ENCODE data around the gene CC2D2B. TPM values are rescaled to one million over a fixed set of nuclear protein-coding genes. Genes with fewer than 3 reads are reported as not detected.
"Not testable (repeated sequence)": the region's sequence is repeated elsewhere in the genome, so short reads cannot be mapped to it uniquely, and the experiment has no call there.

CC2D2B gene
- total RNA-seq, 3 donors from 2014 or later, result 0.96 to 2.9 (median 2.0) TPM

DNA sequence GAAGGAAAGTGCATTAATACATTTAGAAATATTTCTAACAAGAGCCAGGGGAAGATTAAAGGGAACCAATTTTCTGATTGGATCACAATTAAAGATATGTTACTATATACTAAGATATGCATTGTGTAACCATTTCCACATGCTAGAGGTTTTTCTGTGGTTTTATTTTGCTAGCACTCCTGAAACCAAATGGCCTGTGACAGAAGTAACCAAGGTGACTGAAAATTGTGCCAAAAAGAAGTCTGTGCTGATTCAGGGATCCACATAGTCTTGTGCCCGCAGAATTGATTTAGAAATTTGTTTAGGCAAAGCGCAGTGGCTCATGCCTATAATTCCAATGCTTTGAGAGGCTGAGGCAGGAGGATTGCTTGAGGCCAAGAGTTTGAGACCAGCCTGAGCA lies 1.8 kb downstream of the CC2D2B start:
- H3K27ac ChIP-seq, result no peak overlapping the region
- no peak overlapping the region for H3K4me3 ChIP-seq
- no peaks in the 10 kb centered on the region for H3K27me3 ChIP-seq
- no peaks in the 10 kb centered on the region for H3K9me3 ChIP-seq
- no peaks in the 10 kb centered on the region for H3K36me3 ChIP-seq
- no peak for TF ChIP-seq POLR2A (IDR thresholded peaks at IDR 0.05)
- no peak for TF ChIP-seq POLR2AphosphoS5 (IDR thresholded peaks at IDR 0.05)
- TF ChIP-seq, protein P1, sequence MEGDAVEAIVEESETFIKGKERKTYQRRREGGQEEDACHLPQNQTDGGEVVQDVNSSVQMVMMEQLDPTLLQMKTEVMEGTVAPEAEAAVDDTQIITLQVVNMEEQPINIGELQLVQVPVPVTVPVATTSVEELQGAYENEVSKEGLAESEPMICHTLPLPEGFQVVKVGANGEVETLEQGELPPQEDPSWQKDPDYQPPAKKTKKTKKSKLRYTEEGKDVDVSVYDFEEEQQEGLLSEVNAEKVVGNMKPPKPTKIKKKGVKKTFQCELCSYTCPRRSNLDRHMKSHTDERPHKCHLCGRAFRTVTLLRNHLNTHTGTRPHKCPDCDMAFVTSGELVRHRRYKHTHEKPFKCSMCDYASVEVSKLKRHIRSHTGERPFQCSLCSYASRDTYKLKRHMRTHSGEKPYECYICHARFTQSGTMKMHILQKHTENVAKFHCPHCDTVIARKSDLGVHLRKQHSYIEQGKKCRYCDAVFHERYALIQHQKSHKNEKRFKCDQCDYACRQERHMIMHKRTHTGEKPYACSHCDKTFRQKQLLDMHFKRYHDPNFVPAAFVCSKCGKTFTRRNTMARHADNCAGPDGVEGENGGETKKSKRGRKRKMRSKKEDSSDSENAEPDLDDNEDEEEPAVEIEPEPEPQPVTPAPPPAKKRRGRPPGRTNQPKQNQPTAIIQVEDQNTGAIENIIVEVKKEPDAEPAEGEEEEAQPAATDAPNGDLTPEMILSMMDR (IDR thresholded peaks at IDR 0.05), result no peak
- peaks cover 0 to 4% of the 10 kb centered on the region in 2 donors for H3K4me1 ChIP-seq
- intact Hi-C loops (cut with DNase I; ENCODE audit: low total_unique reads), result no loop called here
- DNase-seq (ENCODE audit: low spot score in 2 of 2), result no peak

DNA sequence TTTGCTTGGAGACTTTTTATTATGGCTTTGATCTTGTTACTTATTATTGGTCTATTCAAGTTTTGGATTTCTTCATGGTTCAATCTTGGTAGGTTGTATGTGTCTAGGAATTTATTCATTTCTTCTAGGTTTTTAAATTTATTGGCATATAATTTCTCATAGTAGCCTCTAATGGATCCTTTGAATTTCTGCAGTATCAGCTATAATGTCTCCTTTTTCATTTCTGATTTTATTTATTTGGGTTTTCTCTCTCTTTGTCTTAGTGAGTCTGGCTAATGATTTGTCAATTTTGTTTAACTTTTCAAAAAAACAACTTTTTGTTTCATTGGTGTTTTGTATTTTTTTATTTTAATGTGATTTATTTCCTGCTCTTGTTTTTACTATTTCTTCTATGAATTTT lies 8.3 kb downstream of the CC2D2B start:
- H3K27ac ChIP-seq; H3K27me3 ChIP-seq; H3K9me3 ChIP-seq; H3K4me1 ChIP-seq; DNase-seq (ENCODE audit: low spot score in 2 of 2); H3K36me3 ChIP-seq; H3K4me3 ChIP-seq; intact Hi-C loops (cut with DNase I; ENCODE audit: low total_unique reads): not testable (repeated sequence)

DNA sequence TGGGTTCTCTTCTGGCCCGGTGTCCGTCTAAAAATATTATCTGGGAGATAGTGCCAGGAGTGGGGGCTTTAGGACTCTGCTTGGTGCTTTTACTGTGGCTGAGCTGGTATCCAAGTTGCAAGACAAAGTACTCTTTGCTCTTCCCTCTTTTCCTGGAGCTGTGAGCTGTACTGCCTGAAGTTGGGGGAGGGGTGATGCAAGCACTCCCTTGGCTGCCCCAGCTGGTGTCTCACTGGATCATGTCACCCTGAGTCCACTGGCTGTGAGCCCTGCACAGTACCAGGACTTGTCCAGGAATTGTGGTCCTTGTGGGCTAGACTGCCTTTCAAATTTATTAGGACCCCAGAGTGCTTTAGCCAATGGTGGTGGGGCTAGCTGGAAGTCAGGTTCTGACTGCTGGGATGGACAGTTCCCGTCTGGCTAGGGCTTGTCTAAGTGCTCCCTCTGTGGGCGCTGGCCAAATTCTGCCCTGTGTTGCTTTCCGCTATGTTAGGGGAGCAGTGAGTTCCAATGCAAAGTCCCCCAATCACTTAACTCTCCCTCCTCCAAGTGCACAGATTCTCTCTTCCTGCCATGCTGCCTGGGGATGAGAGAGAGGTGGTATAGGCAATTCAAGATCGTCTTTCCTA lies 13.1 kb downstream of the CC2D2B start:
- TF ChIP-seq POLR2A (IDR thresholded peaks at IDR 0.05), result no peak
- TF ChIP-seq, protein P1 (IDR thresholded peaks at IDR 0.05), result no peak
- TF ChIP-seq POLR2AphosphoS5 (IDR thresholded peaks at IDR 0.05), result no peak
- no peak for DNase-seq (ENCODE audit: low spot score in 2 of 2)
- Histone ChIP-seq H3K27ac (no peak overlapping the region), H3K27me3 (no peaks in the 10 kb centered on the region), H3K4me3 (no peak overlapping the region), H3K9me3 (no peaks in the 10 kb centered on the region), H3K36me3 (no peaks in the 10 kb centered on the region), H3K4me1 (no peaks in the 10 kb centered on the region)
- intact Hi-C loops (cut with DNase I; ENCODE audit: low total_unique reads), result no loop called here

DNA sequence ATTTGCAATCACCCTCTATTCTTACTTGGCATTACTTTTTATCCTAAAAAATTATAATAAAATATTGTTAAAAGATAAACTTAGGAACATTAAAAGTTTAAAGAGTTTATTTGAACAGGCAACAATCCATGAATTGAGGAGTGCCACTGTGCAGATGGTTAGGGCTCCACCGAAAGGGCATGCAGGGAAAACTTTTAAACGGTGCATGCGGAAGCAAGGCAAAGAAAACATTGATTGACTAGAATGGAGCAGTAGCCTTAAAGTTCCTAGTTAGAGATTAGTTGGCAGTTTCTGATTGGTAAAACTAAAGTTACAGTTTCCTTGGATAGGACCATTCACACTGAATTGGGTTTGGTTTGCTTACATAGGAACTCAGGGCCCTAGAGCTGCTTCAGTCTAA lies 17.3 kb downstream of the CC2D2B start:
- no peak for DNase-seq (ENCODE audit: low spot score in 2 of 2)
- intact Hi-C loops (cut with DNase I; ENCODE audit: low total_unique reads), result no loop called here
- TF ChIP-seq POLR2AphosphoS5 (IDR thresholded peaks at IDR 0.05) (no peak), POLR2A (IDR thresholded peaks at IDR 0.05) (no peak)
- TF ChIP-seq, protein P1 (IDR thresholded peaks at IDR 0.05), result no peak
- Histone ChIP-seq H3K27ac (no peak overlapping the region), H3K9me3 (no peaks in the 10 kb centered on the region), H3K27me3 (no peaks in the 10 kb centered on the region), H3K36me3 (no peaks in the 10 kb centered on the region), H3K4me3 (no peak overlapping the region), H3K4me1 (no peaks in the 10 kb centered on the region)

DNA sequence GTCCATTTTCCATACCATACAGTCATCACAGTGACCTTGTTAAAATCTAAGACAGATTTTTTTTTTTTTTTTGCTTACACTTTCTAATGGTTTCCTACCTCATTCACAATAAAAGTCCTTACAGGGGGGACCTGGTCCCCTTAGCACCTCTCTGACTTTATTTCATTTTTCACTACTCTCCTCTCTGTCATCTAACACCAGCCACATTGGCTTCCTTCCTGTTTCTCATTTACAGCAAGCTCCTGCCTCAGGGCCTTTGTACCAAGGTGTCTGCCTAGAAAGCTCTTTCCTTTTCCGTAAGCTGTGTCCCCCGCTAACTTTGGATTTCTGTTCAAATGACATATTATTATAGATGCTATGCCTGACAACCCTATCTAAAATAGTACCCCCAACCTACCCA lies 27.7 kb downstream of the CC2D2B start:
- H3K4me1 ChIP-seq, result no peaks in the 10 kb centered on the region
- intact Hi-C loops (cut with DNase I; ENCODE audit: low total_unique reads), result no loop called here
- no peak overlapping the region for H3K27ac ChIP-seq
- H3K9me3 ChIP-seq, result peaks cover 5 to 9% of the 10 kb centered on the region in 2 donors
- H3K36me3 ChIP-seq, result no peaks in the 10 kb centered on the region
- DNase-seq (ENCODE audit: low spot score in 2 of 2), result no peak
- H3K27me3 ChIP-seq, result no peaks in the 10 kb centered on the region
- TF ChIP-seq POLR2A (IDR thresholded peaks at IDR 0.05), result no peak
- TF ChIP-seq, protein P1 (IDR thresholded peaks at IDR 0.05), result no peak
- no peak for TF ChIP-seq POLR2AphosphoS5 (IDR thresholded peaks at IDR 0.05)
- no peak overlapping the region for H3K4me3 ChIP-seq

DNA sequence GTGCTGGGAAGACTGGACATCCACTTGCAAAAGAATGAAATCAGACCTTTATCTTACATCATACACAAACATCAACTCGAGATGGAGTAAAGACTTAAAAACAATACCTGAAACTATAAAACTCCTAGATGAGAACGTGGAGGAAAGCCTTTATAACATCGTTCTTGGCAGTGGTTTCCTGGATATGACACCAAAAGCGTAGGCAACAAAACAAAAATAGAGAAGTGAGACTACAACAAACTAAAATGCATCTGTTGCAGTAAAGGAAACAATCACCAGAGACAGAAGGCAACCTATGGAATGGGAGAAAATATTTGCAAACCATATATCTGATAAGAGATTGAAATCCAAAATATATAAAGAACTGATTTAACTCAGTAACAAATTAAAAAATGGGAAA lies 33.3 kb downstream of the CC2D2B start:
- no peak for DNase-seq (ENCODE audit: low spot score in 2 of 2)
- Histone ChIP-seq H3K4me3 (no peak overlapping the region), H3K27me3 (no peaks in the 10 kb centered on the region), H3K27ac (no peak overlapping the region), H3K9me3 (peaks cover 10 to 12% of the 10 kb centered on the region in 2 donors), H3K4me1 (no peaks in the 10 kb centered on the region), H3K36me3 (no peaks in the 10 kb centered on the region)
- intact Hi-C loops (cut with DNase I; ENCODE audit: low total_unique reads), result no loop called here
- no peak for TF ChIP-seq POLR2A (IDR thresholded peaks at IDR 0.05)
- TF ChIP-seq, protein P1 (IDR thresholded peaks at IDR 0.05), result no peak
- no peak for TF ChIP-seq POLR2AphosphoS5 (IDR thresholded peaks at IDR 0.05)

All from breast epithelium (tissue), 4 donors.